ENCODE data around the gene OLFM2. TPM values are rescaled to one million over a fixed set of nuclear protein-coding genes. Genes with fewer than 3 reads are reported as not detected.

OLFM2 gene
- 5.8 and 11.5 TPM in 2 replicates for total RNA-seq (2014; rRNA removed; shearing (Covaris generic))

- in situ Hi-C loops (cut with HindIII; ENCODE audit: low sequenced_read_pairs): no loop called here
- no peak for DNase-seq (ENCODE audit: low spot score)
Observed at GRCh38 chr19:9936326-9937000, at the start of gene OLFM2. OLFM2 (minus strand) TSS chr19:9936515; CDS start chr19:9936366, 149 bp downstream.

GRCh38 chr19:9981406-9982260 is 45.3 kb upstream of the OLFM2 start:
- in situ Hi-C loops (cut with HindIII; ENCODE audit: low sequenced_read_pairs): no loop called here

GRCh38 chr19:9972103-9972502 is 35.8 kb upstream of the OLFM2 start:
- in situ Hi-C loops (cut with HindIII; ENCODE audit: low sequenced_read_pairs): no loop called here

More at GRCh38 chr19:9981406-9982260, 45.3 kb upstream of the OLFM2 start:
- no peak for DNase-seq (ENCODE audit: low spot score)

DNA sequence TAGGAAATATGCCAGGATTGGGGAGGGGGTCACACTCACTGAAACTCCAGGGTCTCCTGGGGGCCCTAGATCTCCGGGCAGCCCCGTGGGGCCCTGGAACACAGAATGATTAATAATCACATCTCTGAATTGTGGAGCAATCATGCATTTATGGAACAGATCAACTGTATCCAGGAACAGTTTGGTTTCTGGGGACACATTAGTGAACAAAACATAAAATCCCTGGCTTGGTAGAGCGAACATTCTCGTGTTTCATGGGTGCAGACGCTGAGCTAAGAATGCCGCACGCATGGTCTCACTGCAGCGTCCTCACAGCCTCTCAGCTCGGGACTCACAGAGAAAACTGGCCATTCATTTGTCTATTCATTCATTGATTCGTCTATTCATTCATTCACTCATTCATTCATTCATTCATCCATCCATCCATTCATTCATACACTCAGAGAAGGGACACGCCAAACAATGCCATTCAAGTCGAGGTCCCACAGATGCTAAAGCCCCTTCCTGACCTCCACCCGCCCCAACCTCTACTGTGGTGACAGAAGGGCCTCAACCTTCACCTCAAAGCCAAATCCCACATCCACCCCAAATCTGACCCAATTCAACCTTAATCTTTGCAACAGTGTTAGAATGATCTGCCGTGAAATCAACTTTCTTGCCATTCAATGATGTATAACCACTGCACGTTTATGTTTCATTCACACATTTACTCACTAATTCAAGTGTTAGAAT is 35.0 kb upstream of the OLFM2 start:
- DNase-seq (ENCODE audit: low spot score): no peak
- in situ Hi-C loops (cut with HindIII; ENCODE audit: low sequenced_read_pairs): no loop called here

More at GRCh38 chr19:9972103-9972502, 35.8 kb upstream of the OLFM2 start:
- no peak for DNase-seq (ENCODE audit: low spot score)

GRCh38 chr19:9970481-9970880 is 34.2 kb upstream of the OLFM2 start:
- in situ Hi-C loops (cut with HindIII; ENCODE audit: low sequenced_read_pairs): no loop called here

DNA sequence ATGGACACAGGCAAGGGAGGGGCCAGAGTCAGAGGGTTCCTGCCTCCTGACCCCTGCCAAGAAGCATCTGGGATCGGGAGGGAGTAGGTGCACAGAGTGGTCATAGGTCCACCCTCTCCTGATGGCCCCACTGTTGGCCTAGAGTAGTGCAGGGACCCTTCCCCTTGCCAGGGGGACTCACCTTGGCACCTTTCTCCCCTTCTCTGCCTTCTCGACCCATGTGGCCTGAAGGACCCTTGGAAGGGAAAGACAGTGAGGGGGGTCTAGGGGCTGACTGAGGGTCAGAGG is 33.3 kb upstream of the OLFM2 start:
- DNase-seq (ENCODE audit: low spot score): no peak
- in situ Hi-C loops (cut with HindIII; ENCODE audit: low sequenced_read_pairs): no loop called here

More at GRCh38 chr19:9970481-9970880, 34.2 kb upstream of the OLFM2 start:
- DNase-seq (ENCODE audit: low spot score): no peak

GRCh38 chr19:9968820-9969687 is 32.7 kb upstream of the OLFM2 start:
- in situ Hi-C loops (cut with HindIII; ENCODE audit: low sequenced_read_pairs): no loop called here

GRCh38 chr19:9967326-9967725 is 31.0 kb upstream of the OLFM2 start:
- no peak for DNase-seq (ENCODE audit: low spot score)
- in situ Hi-C loops (cut with HindIII; ENCODE audit: low sequenced_read_pairs): no loop called here

More at GRCh38 chr19:9968820-9969687, 32.7 kb upstream of the OLFM2 start:
- DNase-seq (ENCODE audit: low spot score): no peak

- in situ Hi-C loops (cut with HindIII; ENCODE audit: low sequenced_read_pairs): no loop called here
- no peak for DNase-seq (ENCODE audit: low spot score)
Observed at GRCh38 chr19:9966448-9966847, 30.1 kb upstream of the OLFM2 start.

GRCh38 chr19:9966024-9966423 is 29.7 kb upstream of the OLFM2 start:
- in situ Hi-C loops (cut with HindIII; ENCODE audit: low sequenced_read_pairs): no loop called here
- DNase-seq (ENCODE audit: low spot score): no peak

DNA sequence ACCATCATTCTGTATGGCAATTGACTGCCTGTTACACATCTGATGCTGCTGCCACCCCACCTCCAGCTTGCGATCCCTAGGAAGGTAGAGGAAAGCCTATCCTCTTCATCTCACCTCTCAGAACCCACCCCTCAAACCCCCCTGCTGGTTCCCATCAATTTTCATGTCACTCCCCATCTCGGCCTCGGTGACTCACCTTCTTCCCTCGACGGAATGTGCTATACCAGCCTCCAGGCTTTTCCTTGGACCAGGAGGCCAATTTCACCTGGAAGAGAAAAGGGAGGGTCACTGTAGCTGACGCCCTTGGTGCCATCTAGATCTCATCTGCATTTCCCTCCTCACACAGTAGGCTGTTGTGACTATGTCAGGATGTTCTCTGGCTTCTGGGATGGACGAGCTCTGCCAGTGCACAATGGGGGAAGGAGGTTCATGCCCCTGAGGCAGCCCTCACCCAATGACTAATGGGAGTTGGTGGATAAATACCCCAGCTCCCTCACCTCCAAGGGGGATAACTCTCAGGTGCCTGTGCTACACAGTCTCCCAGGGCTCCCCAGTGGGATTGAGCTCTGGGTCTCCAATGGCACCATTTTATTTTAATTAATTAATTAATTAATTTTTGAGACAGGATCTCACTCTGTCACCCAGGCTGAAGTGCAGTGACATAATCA is 26.4 kb upstream of the OLFM2 start:
- in situ Hi-C loops (cut with HindIII; ENCODE audit: low sequenced_read_pairs): no loop called here
- DNase-seq (ENCODE audit: low spot score): no peak

DNA sequence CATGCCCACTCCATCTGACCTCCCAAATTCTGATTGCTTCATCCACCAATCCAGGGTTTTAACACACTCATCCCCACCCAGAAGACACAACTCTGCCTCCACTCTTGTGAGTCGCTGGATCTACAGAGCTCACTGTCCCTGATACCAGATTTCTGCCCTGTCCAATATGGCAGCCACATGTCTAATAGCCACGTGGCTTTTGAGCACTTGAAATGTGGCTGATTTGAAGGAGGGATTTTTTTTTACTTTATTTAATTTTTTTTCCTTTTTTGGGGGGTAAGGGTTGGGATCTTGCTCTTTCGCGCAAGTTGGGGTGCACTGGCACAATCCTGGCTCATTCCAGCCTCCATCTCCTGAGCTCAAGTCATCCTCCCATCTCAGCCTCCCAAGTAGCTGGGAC is 24.8 kb upstream of the OLFM2 start:
- in situ Hi-C loops (cut with HindIII; ENCODE audit: low sequenced_read_pairs): no loop called here
- DNase-seq (ENCODE audit: low spot score): no peak

DNA sequence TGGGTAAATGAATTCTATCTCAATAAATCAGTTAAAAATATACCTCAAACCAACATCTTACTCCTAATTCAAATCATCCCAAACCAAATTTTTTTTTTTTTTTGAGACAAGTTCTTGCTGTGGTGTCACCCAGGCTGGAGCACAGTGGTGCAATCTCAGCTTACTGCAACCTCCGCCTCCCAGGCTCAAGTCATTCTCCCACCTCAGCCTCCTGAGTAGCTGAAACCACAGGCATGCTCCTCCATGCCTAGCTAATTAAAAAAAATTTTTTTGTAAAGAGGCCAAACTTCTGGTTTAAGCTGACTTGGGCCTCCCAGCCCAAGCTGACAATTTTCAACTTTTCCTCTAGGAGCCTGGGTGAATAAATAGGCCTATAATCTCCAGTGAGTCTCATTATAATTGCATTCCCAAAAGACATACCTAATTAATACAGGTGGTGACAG is 22.1 kb upstream of the OLFM2 start:
- DNase-seq (ENCODE audit: low spot score): no peak
- in situ Hi-C loops (cut with HindIII; ENCODE audit: low sequenced_read_pairs): no loop called here

DNA sequence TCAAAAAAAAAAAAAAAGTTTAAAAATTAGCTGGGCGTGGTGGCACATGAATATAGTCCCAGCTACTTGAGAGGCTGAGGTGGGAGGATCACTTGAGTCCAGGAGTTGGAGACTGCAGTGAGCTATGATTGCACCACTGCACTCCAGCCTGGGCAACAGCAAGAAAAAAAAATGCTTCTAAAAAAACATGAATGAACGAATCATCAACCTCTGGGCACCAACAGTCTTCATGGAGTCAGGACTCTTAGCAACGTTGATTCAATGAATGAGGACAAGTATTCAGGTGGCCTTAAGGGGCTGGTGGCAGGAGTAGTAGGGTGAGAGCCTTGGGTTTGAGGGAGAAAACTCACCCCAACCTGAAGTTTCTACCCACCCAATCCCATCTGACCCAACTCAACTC is 20.6 kb upstream of the OLFM2 start:
- in situ Hi-C loops (cut with HindIII; ENCODE audit: low sequenced_read_pairs): no loop called here
- DNase-seq (ENCODE audit: low spot score): no peak

DNA sequence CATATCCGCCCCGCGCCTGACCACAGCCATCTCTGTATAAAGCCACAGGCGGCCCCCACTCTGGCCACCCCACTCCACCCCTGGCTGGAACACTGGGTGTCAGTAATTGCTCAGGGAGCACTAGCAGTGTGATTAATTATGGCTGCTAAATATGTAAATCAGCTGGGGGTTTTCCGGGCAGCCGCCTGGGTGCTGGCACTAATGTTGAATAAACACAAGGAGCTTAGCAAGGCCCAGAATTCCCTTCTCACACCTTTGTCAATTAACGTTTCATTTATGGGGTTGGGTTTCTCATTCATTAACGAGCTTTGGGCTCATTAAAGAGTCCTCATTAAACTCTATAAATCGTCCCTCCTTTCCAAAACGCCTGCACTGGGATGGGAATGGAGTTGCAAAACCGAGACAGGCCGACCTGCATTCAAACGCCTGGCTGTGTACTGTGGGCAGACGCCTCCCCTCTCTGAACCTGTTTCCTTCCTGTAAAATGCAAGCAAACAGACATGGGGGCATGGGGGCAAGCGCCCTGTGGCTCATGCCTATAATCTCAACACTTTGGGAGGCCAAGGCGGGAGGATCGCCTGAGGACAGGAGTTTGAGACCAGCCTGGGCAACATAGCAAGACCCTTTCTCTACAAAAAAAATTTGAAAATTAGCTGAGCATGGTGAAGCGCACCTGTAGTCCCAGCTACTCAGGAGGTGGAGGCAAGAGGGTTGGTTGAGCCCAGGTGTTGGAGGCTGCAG is 17.7 kb upstream of the OLFM2 start:
- in situ Hi-C loops (cut with HindIII; ENCODE audit: low sequenced_read_pairs): no loop called here
- DNase-seq (ENCODE audit: low spot score): no peak

- no peak for DNase-seq (ENCODE audit: low spot score)
- in situ Hi-C loops (cut with HindIII; ENCODE audit: low sequenced_read_pairs): no loop called here
Observed at GRCh38 chr19:9952276-9952675, 16.0 kb upstream of the OLFM2 start.

DNA sequence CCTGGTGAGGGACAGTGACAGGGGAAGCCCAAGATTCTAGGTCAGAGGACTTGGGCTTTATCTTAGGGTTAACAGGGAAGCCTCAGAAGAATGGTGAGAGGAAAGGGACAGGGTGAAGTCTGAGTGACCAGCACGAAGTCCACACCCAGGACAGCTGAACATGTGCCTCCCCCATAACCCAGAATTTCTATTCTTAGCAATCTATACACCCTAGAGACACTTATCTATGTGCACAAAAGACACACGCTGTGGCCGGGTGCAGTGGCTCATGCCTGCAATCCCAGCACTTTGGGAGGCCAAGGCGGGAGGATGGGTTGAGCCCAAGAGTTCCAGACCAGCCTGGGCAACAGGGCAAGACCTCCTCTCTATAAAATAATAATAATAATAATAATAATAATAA is 11.1 kb upstream of the OLFM2 start:
- DNase-seq (ENCODE audit: low spot score): no peak
- in situ Hi-C loops (cut with HindIII; ENCODE audit: low sequenced_read_pairs): no loop called here
